H9 (cell line): Measurements from ENCODE around the gene ATP1A2. TPM values are rescaled to one million over a fixed set of nuclear protein-coding genes. Genes with fewer than 3 reads are reported as not detected.
A peak's percentile ranks its signal among the peaks of the same experiment; 100 is the strongest.

Experiments
- DNase-seq: peaks from one replicate; pipeline ENCODE4 v3.0.0-alpha.2; 2017
- H2AFZ ChIP-seq: one replicate; pipeline ENCODE4 v1.6.1; 2013; ENCODE audit warnings: mild to moderate bottlenecking, low read length, control low read depth, moderate library complexity
- H2AK5ac ChIP-seq: 2 replicates; pipeline ENCODE4 v1.6.1; 2013; ENCODE audit warnings: low read length, control low read depth, mixed read lengths; ENCODE audit not compliant: insufficient read length
- H2BK120ac ChIP-seq: one replicate; pipeline ENCODE4 v1.6.1; 2013; ENCODE audit warnings: low read depth, mild to moderate bottlenecking, low read length, control low read depth, inconsistent platforms; ENCODE audit not compliant: poor library complexity, severe bottlenecking
- H2BK12ac ChIP-seq: 2 replicates; pipeline ENCODE4 v1.6.1; 2013; ENCODE audit warnings: low read length, control low read depth, mixed read lengths, low read depth; ENCODE audit not compliant: insufficient read length
- H2BK15ac ChIP-seq: 2 replicates; pipeline ENCODE4 v1.6.1; 2013; ENCODE audit warnings: low read depth, low read length, control low read depth
- H2BK20ac ChIP-seq: one replicate; pipeline ENCODE4 v1.6.1; 2013; ENCODE audit warnings: low read depth, mild to moderate bottlenecking, low read length, control low read depth, inconsistent platforms; ENCODE audit not compliant: poor library complexity, severe bottlenecking
- H2BK5ac ChIP-seq: 2 replicates; pipeline ENCODE4 v1.6.1; 2013; ENCODE audit warnings: low read length, control low read depth, mixed read lengths; ENCODE audit not compliant: insufficient read length
- H3K14ac ChIP-seq: 2 replicates; pipeline ENCODE4 v1.6.1; 2013; ENCODE audit warnings: low read length, control low read depth; ENCODE audit not compliant: insufficient read depth
- H3K18ac ChIP-seq: 2 replicates; pipeline ENCODE4 v1.6.1; 2013; ENCODE audit warnings: low read depth, mild to moderate bottlenecking, mixed read lengths, low read length, control low read depth; ENCODE audit not compliant: insufficient read length
- H3K23ac ChIP-seq: 2 replicates; pipeline ENCODE4 v1.6.1; 2013; ENCODE audit warnings: low read length, control low read depth, mixed read lengths, low read depth; ENCODE audit not compliant: insufficient read length
- H3K23me2 ChIP-seq: 2 replicates; pipeline ENCODE4 v1.6.1; 2013; ENCODE audit warnings: low read depth, mild to moderate bottlenecking, mixed read lengths, low read length, control low read depth; ENCODE audit not compliant: insufficient read length, poor library complexity, severe bottlenecking
- H3K27ac ChIP-seq: 2 replicates; pipeline ENCODE4 v1.5.1; 2013; ENCODE audit warnings: low read length, control low read depth, mixed read lengths, low read depth; ENCODE audit not compliant: insufficient read length
- H3K27me3 ChIP-seq: 2 replicates; pipeline ENCODE4 v1.6.1; 2013; ENCODE audit warnings: low read length, control low read depth, inconsistent platforms; ENCODE audit not compliant: insufficient read depth
- H3K4ac ChIP-seq: 2 replicates; pipeline ENCODE4 v1.6.1; 2013; ENCODE audit warnings: low read depth, mild to moderate bottlenecking, control low read depth, inconsistent platforms, low read length, moderate library complexity
- H3K4me1 ChIP-seq: 2 replicates; pipeline ENCODE4 v1.6.1; 2013; ENCODE audit warnings: low read length, control low read depth, inconsistent platforms; ENCODE audit not compliant: insufficient read depth
- H3K4me2 ChIP-seq: 2 replicates; pipeline ENCODE4 v1.6.1; 2013; ENCODE audit warnings: low read length, control low read depth, mixed read lengths; ENCODE audit not compliant: insufficient read length, insufficient read depth
- H3K56ac ChIP-seq: 2 replicates; pipeline ENCODE4 v1.6.1; 2013; ENCODE audit warnings: low read depth, mild to moderate bottlenecking, mixed read lengths, low read length, control low read depth; ENCODE audit not compliant: insufficient read length
- H3K79me1 ChIP-seq: 2 replicates; pipeline ENCODE4 v1.6.1; 2013; ENCODE audit warnings: low read depth, mild to moderate bottlenecking, moderate library complexity, low read length, control low read depth, inconsistent platforms; ENCODE audit not compliant: insufficient read depth, poor library complexity, severe bottlenecking
- H3K79me2 ChIP-seq: 2 replicates; pipeline ENCODE4 v1.6.1; 2013; ENCODE audit warnings: low read length, control low read depth, inconsistent platforms; ENCODE audit not compliant: insufficient read depth
- H3K9ac ChIP-seq: 2 replicates; pipeline ENCODE4 v1.6.1; 2013; ENCODE audit warnings: low read length, control low read depth, mixed read lengths; ENCODE audit not compliant: insufficient read length; ENCODE audit errors: extremely low read depth
- H3K9me3 ChIP-seq: one replicate; pipeline ENCODE4 v1.6.1; 2013; ENCODE audit warnings: low read depth, low read length, inconsistent platforms; ENCODE audit not compliant: control insufficient read depth
- H3T11ph ChIP-seq: one replicate; pipeline ENCODE4 v1.6.1; 2013; ENCODE audit warnings: mild to moderate bottlenecking, low read length, control low read depth, inconsistent platforms
- H4K20me1 ChIP-seq: one replicate; pipeline ENCODE4 v1.6.1; 2013; ENCODE audit not compliant: control insufficient read depth, insufficient read length, insufficient read depth
- H4K5ac ChIP-seq: 2 replicates; pipeline ENCODE4 v1.6.1; 2013; ENCODE audit warnings: low read depth, mild to moderate bottlenecking, mixed read lengths, low read length, control low read depth; ENCODE audit not compliant: insufficient read length
- H4K8ac ChIP-seq: replicated peaks from 2 replicates; pipeline ENCODE4 v1.6.1; 2013; ENCODE audit warnings: low read length, control low read depth, mixed read lengths, low read depth; ENCODE audit not compliant: insufficient read length
- H4K91ac ChIP-seq: 2 replicates; pipeline ENCODE4 v1.6.1; 2013; ENCODE audit warnings: low read depth, mild to moderate bottlenecking, moderate library complexity, mixed read lengths, low read length, control low read depth; ENCODE audit not compliant: insufficient read length
- H3K27ac Mint-ChIP-seq, 3 experiments: 2 replicates in 2 of 3; 3 replicates in 1 of 3; pipeline ENCODE4 v1.8.0; 2020 to 2021; ENCODE audit warnings: mixed read lengths in 3 of 3, mild to moderate bottlenecking in 1 of 3, moderate library complexity in 1 of 3
- H3K27me3 Mint-ChIP-seq: 2 replicates; pipeline ENCODE4 v1.8.0; 2021; ENCODE audit warnings: low read depth, mild to moderate bottlenecking, moderate library complexity, mixed read lengths
- H3K36me3 Mint-ChIP-seq, 3 experiments: 2 replicates in 2 of 3; 3 replicates in 1 of 3; pipeline ENCODE4 v1.8.0; 2020 to 2021; ENCODE audit warnings: low read depth in 3 of 3, mixed read lengths in 3 of 3; ENCODE audit not compliant: insufficient read depth in 1 of 3
- H3K4me1 Mint-ChIP-seq, 2 experiments: 2 replicates each; pipeline ENCODE4 v1.8.0; 2020; ENCODE audit warnings: mixed read lengths in 2 of 2
- H3K4me3 Mint-ChIP-seq, 2 experiments: 2 replicates in 1 of 2; 3 replicates in 1 of 2; pipeline ENCODE4 v1.8.0; 2020 to 2021; ENCODE audit warnings: mild to moderate bottlenecking in 2 of 2, mixed read lengths in 2 of 2, moderate library complexity in 1 of 2
- H3K9me3 Mint-ChIP-seq, 2 experiments: 2 replicates in 1 of 2; 3 replicates in 1 of 2; pipeline ENCODE4 v1.8.0; 2020; ENCODE audit warnings: mild to moderate bottlenecking in 2 of 2, mixed read lengths in 2 of 2, moderate library complexity in 1 of 2
- WGBS: extraction: QIAGEN DNeasy Blood & Tissue Kit; methylation state at CpG from one replicate; pipeline ENCODE4 v1.1.7; 2013; ENCODE audit warnings: missing lambda C conversion rate, low lambda C conversion rate, mixed read lengths; ENCODE audit not compliant: insufficient read length; ENCODE audit errors: extremely low coverage; 5-methylcytosine and 5-hydroxymethylcytosine counted together
- total RNA-seq: library from RNA; stranded (reverse); gene quantifications from 2 replicates; pipeline ENCODE4 v1.2.1, GENCODE V29; 2021
- TF ChIP-seq, protein P1 (sequence below): fragments of 200-600 bp; sonication (generic); conservative IDR thresholded peaks from 3 replicates; pipeline ENCODE4 v1.8.0; 2021; ENCODE audit warnings: antibody characterized with exemption, mild to moderate bottlenecking

Gene ATP1A2
- total RNA-seq, 1 experiment from 2014 or later, result 3.0 TPM

- Histone ChIP-seq H2AK5ac (no peak overlapping the region), H3K23me2 (no peaks in the 10 kb centered on the region), H3K79me2 (no peaks in the 10 kb centered on the region), H3K18ac (no peak overlapping the region), H3K4ac (no peak overlapping the region), H3K4me2 (no peak overlapping the region), H2BK12ac (no peak overlapping the region), H2AFZ (no peak overlapping the region), H2BK15ac (no peak overlapping the region), H3K4me1 (0 out of 2 replicates have a peak, but pooled peaks cover 1% of the 10 kb centered on the region), H3K56ac (no peak overlapping the region), H3K9ac (no peak overlapping the region), H2BK5ac (no peak overlapping the region), H3K23ac (no peak overlapping the region), H4K8ac (no peak overlapping the region), H3K27me3 (no peaks in the 10 kb centered on the region), H4K5ac (no peak overlapping the region), H4K20me1 (no peaks in the 10 kb centered on the region), H3K79me1 (no peaks in the 10 kb centered on the region), H3K27ac (no peak overlapping the region), H3K9me3 (no peaks in the 10 kb centered on the region), H2BK20ac (no peak overlapping the region), H4K91ac (no peak overlapping the region), H2BK120ac (no peak overlapping the region), H3T11ph (no peak overlapping the region), H3K14ac (no peak overlapping the region)
- H3K4me3 Mint-ChIP-seq, result no peak overlapping the region
- WGBS, result no CpG with 5 or more reads among the region's 8 CpGs
- H3K9me3 Mint-ChIP-seq, result no peaks in the 10 kb centered on the region
- peaks cover 0 to 6% of the 10 kb centered on the region in 2 experiments; a peak in 2 of 4 replicates for H3K4me1 Mint-ChIP-seq
- H3K27ac Mint-ChIP-seq, result peak overlapping the region in 1 of 3 experiments; percentile 41; a peak in 1 of 7 replicates
- no peak for DNase-seq
- TF ChIP-seq, protein P1, sequence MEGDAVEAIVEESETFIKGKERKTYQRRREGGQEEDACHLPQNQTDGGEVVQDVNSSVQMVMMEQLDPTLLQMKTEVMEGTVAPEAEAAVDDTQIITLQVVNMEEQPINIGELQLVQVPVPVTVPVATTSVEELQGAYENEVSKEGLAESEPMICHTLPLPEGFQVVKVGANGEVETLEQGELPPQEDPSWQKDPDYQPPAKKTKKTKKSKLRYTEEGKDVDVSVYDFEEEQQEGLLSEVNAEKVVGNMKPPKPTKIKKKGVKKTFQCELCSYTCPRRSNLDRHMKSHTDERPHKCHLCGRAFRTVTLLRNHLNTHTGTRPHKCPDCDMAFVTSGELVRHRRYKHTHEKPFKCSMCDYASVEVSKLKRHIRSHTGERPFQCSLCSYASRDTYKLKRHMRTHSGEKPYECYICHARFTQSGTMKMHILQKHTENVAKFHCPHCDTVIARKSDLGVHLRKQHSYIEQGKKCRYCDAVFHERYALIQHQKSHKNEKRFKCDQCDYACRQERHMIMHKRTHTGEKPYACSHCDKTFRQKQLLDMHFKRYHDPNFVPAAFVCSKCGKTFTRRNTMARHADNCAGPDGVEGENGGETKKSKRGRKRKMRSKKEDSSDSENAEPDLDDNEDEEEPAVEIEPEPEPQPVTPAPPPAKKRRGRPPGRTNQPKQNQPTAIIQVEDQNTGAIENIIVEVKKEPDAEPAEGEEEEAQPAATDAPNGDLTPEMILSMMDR, result no peak
- peaks cover 3% of the 10 kb centered on the region for H3K27me3 Mint-ChIP-seq
- H3K36me3 Mint-ChIP-seq, result peaks cover 0 to 78% (median 73%) of the 10 kb centered on the region in 3 experiments; a peak in 6 of 7 replicates
Measured at GRCh38 chr1:160137216-160137862, 21.8 kb downstream of the ATP1A2 start.
